ENCODE measurements around the gene MYO1E.

The MYO1E gene

GRCh38 chr15:59240036-59240435 is 132.6 kb downstream of the MYO1E start:
- TF ChIP-seq CTCF (IDR thresholded peaks at IDR 0.05; ENCODE audit: low read depth, low read length, poor library complexity, severe bottlenecking) (no peak), EZH2phosphoT487 (IDR thresholded peaks at IDR 0.05; ENCODE audit: borderline replicate concordance, low read length) (no peak)
- Histone ChIP-seq H3K79me2 (ENCODE audit: control insufficient read depth, low read length) (peaks cover 5% of the 10 kb centered on the region), H3K4me2 (ENCODE audit: low read length) (no peak overlapping the region), H3K9me2 (replicated peaks; ENCODE audit: control insufficient read depth, low read length) (no peaks in the 10 kb centered on the region), H3K4me1 (ENCODE audit: control insufficient read depth, low read length) (peaks cover 24% of the 10 kb centered on the region), H3K27ac (ENCODE audit: low read depth, low read length) (no peak overlapping the region), H4K20me1 (ENCODE audit: control insufficient read depth, insufficient read depth, low read depth, low read length) (no peaks in the 10 kb centered on the region), H3F3A (ENCODE audit: control insufficient read depth, insufficient read depth) (peaks cover 4% of the 10 kb centered on the region), H3K36me3 (ENCODE audit: control insufficient read depth, low read length) (peaks cover 3% of the 10 kb centered on the region; the same call in 1 of the 2 replicates), H3K4me3 (ENCODE audit: low read length) (no peak overlapping the region), H3K27me3 (ENCODE audit: control insufficient read depth, low read length) (no peaks in the 10 kb centered on the region), H3K9me3 (ENCODE audit: control insufficient read depth, insufficient read depth, low read length) (no peaks in the 10 kb centered on the region)

- Histone ChIP-seq H3K36me3 (ENCODE audit: control insufficient read depth, low read length) (peaks cover 3% of the 10 kb centered on the region), H3K79me2 (ENCODE audit: control insufficient read depth, low read length) (peaks cover 5% of the 10 kb centered on the region), H3K4me3 (ENCODE audit: low read length) (peak overlapping the region; percentile 40), H3F3A (ENCODE audit: control insufficient read depth, insufficient read depth) (peaks cover 4% of the 10 kb centered on the region), H3K9me3 (ENCODE audit: control insufficient read depth, insufficient read depth, low read length) (no peaks in the 10 kb centered on the region), H3K4me1 (ENCODE audit: control insufficient read depth, low read length) (peaks cover 24% of the 10 kb centered on the region), H4K20me1 (ENCODE audit: control insufficient read depth, insufficient read depth, low read depth, low read length) (no peaks in the 10 kb centered on the region), H3K27me3 (ENCODE audit: control insufficient read depth, low read length) (no peaks in the 10 kb centered on the region), H3K4me2 (ENCODE audit: low read length) (peak overlapping the region; percentile 66), H3K27ac (ENCODE audit: low read depth, low read length) (peak overlapping the region; percentile 47), H3K9me2 (replicated peaks; ENCODE audit: control insufficient read depth, low read length) (no peaks in the 10 kb centered on the region)
- TF ChIP-seq EZH2phosphoT487 (IDR thresholded peaks at IDR 0.05; ENCODE audit: borderline replicate concordance, low read length): no peak
These were observed 134.7 kb downstream of the MYO1E start for GRCh38 chr15:59237924-59238331.

- peaks cover 24% of the 10 kb centered on the region for H3K4me1 ChIP-seq (ENCODE audit: control insufficient read depth, low read length)
- TF ChIP-seq EZH2phosphoT487 (IDR thresholded peaks at IDR 0.05; ENCODE audit: borderline replicate concordance, low read length): no peak
- TF ChIP-seq CTCF (IDR thresholded peaks at IDR 0.05; ENCODE audit: low read depth, low read length, poor library complexity, severe bottlenecking): no peak
- peaks cover 4% of the 10 kb centered on the region for H3F3A ChIP-seq (ENCODE audit: control insufficient read depth, insufficient read depth)
- no peaks in the 10 kb centered on the region for H3K9me2 ChIP-seq (replicated peaks; ENCODE audit: control insufficient read depth, low read length)
- peak overlapping the region; percentile 47 for H3K27ac ChIP-seq (ENCODE audit: low read depth, low read length)
- H3K79me2 ChIP-seq (ENCODE audit: control insufficient read depth, low read length): peaks cover 5% of the 10 kb centered on the region
- H3K4me3 ChIP-seq (ENCODE audit: low read length): peak overlapping the region; percentile 40
- peaks cover 3% of the 10 kb centered on the region for H3K36me3 ChIP-seq (ENCODE audit: control insufficient read depth, low read length)
- H4K20me1 ChIP-seq (ENCODE audit: control insufficient read depth, insufficient read depth, low read depth, low read length): no peaks in the 10 kb centered on the region
- H3K27me3 ChIP-seq (ENCODE audit: control insufficient read depth, low read length): no peaks in the 10 kb centered on the region
- no peaks in the 10 kb centered on the region for H3K9me3 ChIP-seq (ENCODE audit: control insufficient read depth, insufficient read depth, low read length)
- peak overlapping the region; percentile 66 for H3K4me2 ChIP-seq (ENCODE audit: low read length)
These were observed 135.4 kb downstream of the MYO1E start for GRCh38 chr15:59237119-59237855.

DNA sequence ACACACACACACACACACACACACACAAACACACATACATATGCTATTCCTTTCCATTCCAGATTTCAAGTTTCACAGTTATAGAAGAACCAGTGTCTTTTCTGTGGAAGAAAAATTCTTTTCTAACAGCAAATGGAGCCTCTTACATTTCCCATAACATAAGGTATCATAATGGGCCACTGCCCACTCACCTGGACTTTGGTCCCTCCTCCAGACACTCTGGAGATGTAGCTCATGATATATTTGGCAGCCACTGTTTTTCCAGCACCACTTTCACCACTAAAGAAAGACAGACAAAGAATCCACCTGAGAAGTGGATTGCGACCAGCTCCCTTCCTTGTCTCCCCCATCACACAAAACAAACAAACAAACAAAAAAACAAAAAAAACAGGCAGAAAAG is 136.3 kb downstream of the MYO1E start:
- no peaks in the 10 kb centered on the region for H4K20me1 ChIP-seq (ENCODE audit: control insufficient read depth, insufficient read depth, low read depth, low read length)
- peaks cover 3% of the 10 kb centered on the region for H3K36me3 ChIP-seq (ENCODE audit: control insufficient read depth, low read length)
- H3F3A ChIP-seq (ENCODE audit: control insufficient read depth, insufficient read depth): peaks cover 4% of the 10 kb centered on the region
- peaks cover 5% of the 10 kb centered on the region for H3K79me2 ChIP-seq (ENCODE audit: control insufficient read depth, low read length)
- H3K4me1 ChIP-seq (ENCODE audit: control insufficient read depth, low read length): peaks cover 24% of the 10 kb centered on the region
- H3K4me2 ChIP-seq (ENCODE audit: low read length): peak overlapping the region; percentile 66
- TF ChIP-seq CTCF (IDR thresholded peaks at IDR 0.05; ENCODE audit: low read depth, low read length, poor library complexity, severe bottlenecking) (no peak), EZH2phosphoT487 (IDR thresholded peaks at IDR 0.05; ENCODE audit: borderline replicate concordance, low read length) (no peak)
- H3K4me3 ChIP-seq (ENCODE audit: low read length): peak overlapping the region; percentile 40
- no peaks in the 10 kb centered on the region for H3K27me3 ChIP-seq (ENCODE audit: control insufficient read depth, low read length)
- H3K27ac ChIP-seq (ENCODE audit: low read depth, low read length): peak overlapping the region; percentile 47
- no peaks in the 10 kb centered on the region for H3K9me2 ChIP-seq (replicated peaks; ENCODE audit: control insufficient read depth, low read length)
- H3K9me3 ChIP-seq (ENCODE audit: control insufficient read depth, insufficient read depth, low read length): no peaks in the 10 kb centered on the region
